CD4-positive, alpha-beta T cell treated with Interleukin-6 for 4 hours (primary cell): ENCODE measurements around the gene C10orf53.
"Not testable (repeated sequence)": the region's sequence is repeated elsewhere in the genome, so short reads cannot be mapped to it uniquely, and the experiment has no call there.

Experiments used
- DNase-seq: peaks from one replicate; pipeline ENCODE4 v3.0.0-alpha.2; 2020; ENCODE audit warnings: mixed read lengths

C10orf53 gene

DNA sequence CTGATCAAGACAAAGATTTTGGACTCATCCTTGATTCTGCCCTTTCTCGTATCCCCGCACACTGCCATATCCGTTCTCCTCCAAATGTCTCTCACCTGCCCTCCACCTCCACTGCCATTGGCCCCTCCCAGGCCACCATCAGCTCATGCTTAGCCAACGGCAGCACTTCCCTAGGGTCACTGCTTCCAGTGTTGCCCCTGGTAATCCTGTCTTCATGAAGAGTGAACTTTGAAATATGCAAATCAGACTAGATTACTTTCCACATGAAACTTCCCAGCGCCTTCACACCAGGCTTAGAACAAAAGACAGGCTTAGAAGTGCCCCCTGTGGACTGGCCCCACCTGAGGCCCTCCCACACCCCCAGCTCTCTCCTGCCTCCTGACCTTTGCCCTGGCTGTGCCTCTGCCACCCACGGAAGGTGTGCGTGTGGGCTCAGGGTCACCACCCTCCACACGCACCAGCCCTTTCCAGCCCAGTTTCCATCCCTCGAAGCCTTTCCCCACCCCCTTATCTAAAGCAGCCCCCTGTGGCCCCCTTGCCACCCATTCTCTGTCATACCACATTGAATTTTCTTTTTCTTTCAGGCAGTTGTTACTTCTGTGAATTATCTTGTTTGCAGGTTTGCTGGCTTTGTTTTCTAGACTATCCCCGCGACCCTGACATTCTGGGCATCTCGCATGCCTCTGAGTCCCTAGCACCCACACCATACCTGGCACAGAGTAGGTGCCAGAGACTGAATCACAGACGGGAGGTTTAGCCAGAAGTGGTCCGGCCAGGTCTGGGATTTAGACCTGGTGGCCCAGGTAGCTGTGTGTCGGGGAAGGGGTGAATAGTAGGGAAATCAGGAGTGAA, 26.8 kb upstream of the C10orf53 start:
- no peak for DNase-seq

DNA sequence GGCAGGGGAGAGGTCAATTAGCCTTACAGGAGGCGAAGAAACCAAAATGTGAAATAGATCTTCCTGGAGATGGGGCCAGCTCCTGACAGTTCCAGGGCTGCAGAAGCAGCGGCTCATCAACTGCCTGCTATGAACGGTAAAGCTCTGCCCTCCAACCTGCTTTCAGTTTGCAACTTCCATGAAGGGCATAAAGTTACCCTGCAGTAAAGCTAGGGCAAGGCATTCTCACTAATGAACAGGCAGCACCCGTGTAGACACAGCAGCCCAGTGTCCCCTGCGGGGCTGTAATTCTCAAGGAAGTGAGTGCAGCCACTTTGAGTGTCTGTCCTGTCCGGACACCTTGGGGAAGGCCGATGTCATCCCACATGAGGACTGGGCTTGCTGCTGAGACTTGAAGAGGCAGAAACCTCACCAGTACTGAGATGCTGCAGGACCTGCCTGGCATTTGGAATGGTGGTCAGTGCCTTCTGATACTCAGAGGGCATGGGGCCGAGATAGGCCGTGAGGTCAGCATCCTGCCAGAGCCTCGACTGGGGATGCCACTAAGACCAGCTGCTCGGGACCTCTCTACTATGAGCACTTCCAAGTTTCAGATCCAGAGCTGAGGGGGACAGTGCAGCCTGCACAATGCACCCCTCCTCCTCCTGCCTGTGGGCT, 26.1 kb upstream of the C10orf53 start:
- no peak for DNase-seq

DNA sequence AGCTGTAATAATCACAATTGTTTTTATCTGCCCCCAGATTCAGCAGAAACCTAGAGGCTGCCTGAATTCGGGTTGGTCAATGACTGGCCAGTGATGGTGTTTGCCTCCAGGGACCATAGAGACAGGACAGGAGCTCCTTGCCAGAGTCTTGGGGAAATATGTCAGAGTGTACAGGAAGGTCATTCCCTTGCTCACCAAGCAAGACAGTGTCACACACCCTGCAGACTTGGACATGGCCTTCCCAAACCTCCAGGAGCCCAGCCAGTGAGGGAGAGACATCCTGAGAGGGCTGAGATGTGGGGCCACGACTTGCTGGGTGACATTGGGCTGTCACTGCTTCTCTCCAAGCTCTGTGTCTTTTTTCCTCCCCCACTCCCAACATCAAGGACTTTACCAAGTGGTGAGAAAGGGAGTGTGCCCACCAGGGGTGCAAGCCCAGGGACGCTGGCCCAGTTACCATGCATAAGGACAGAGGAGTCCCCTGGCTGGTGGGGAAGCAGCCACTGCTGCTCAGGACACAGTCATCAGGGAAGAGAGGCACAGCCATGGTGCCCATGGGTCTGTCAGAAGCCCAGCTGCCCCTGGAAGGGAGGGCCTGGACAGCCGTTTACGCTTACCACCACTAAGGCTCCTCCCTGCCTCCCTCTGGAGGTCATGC, 25.3 kb upstream of the C10orf53 start:
- DNase-seq: no peak

DNA sequence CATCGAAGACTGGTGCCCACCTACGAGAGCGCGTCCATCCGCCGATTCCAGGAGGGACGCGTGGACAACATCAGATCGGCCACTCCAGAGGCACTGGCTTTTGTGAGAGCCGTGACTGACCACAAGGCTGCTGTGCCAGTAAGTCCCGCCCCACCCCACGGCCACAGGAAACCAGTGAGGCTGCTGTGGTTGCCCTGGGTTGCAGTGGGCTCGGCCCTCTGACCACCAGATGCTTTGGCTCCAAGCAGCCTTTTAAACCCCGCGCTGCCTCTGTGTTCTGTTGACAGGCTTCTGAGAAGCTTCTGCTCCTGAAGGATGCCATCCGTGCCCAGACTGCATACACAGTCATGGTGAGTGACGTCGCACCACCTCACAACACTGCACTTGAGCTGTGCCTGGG, 24.4 kb upstream of the C10orf53 start:
- no peak for DNase-seq

DNA sequence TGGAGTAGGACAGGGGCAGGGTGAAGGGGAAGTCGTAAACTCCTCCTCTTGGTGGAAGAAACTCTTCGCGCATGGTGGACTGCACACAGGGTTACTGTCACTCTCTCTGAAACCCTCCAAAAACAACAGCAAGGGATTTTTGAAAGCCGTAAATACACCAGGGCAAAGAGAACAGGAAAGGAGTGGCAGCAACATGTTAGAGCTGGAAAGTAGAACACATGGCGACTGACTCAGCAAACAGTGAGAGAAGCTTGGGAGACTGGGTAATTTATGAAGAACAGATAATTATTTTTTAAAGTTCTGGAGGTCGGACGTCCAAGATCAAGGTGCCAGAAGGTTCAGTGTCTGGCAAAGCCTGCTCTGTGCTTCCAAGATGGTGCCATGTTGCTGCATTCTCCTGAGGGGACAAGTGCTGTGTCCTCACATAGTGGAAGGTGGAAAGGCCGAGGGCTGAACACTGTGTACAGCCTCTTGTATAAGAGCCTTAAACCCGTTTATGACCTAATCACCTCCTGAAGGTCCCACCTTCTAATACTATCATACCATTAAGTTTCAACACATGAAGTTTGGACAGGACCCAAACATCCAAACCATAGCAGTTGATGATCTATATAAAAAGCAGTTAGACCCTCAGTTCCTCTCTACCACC, 22.5 kb upstream of the C10orf53 start:
- DNase-seq: no peak

DNA sequence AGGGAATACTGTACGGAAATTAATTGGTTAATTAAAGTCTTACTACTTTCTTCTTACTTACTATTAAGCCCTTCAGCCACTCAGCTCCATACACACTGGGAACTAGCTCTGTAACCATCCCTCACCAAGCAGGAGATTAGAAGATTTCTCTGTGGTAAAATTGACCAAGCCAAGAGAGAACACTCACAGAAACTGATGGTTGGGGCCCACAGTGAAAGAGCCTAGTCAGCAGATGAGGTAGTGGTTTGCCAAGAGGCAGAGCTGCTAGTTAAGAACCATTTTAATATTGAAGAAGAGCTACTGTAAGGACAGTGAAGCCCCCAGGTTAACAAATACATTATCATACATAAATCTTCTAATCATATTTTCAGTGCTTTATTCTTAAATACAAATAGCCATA, 21.8 kb upstream of the C10orf53 start:
- no peak for DNase-seq

DNA sequence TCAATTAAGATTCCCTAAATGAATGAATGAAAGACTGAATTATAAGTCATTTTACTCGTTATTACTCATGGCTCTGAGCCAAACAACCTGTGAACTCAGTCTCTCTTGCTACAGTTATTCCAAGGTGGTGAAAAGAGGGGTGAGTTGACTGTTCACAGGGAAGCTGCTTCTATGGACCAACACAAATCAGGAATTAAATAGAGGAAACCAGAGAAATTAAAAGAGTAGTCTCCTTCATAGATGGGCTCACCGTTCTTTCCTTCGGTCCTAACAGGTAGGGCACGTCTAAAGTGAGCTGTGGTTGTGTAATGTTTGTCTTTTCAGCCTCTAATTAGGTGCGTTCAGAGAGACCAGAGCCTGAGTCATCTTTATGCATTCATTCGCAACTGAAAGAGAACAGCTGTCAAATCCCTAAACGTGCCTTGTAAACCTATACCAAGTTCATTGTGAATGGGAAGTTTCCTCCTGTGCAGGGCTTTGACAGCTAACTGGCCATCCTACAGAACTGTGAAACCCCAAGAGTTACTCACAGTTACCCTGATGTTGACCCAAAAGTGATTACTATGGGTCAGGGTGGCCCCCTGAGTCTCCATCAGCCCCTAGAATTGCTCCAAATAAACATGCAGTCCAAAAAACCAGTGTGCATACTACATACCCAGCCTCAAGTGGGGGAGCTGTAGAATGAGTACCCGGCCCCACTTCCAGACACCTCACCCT, 18.2 kb upstream of the C10orf53 start:
- no peak for DNase-seq

DNA sequence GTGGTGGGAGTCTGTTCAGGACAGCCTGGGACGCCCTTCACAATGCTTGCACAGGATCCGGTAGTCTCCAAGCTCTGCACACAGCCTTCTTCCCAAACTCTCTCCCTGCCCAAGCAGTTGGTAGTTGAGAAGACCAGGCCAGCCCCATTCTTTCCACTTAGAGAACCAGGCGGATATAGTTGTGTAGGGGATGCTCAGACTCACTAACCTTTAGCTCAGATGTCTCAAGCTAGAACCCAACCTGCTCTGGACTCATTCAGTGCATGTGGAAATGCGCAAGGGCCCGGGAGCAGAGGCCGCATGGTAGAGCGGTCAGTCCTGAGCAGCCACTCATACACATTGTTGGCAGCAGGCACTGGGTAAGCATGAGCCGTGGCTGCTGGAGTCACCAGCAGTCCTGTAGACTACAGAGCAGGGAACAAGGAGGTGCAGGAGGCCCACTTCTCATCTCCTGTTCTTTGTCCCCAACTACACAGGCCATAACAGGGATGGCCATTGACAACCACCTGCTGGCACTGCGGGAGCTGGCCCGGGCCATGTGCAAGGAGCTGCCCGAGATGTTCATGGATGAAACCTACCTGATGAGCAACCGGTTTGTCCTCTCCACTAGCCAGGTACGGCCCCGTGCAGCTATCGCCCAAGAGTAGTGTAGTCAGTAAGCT, 17.2 kb upstream of the C10orf53 start:
- no peak for DNase-seq

DNA sequence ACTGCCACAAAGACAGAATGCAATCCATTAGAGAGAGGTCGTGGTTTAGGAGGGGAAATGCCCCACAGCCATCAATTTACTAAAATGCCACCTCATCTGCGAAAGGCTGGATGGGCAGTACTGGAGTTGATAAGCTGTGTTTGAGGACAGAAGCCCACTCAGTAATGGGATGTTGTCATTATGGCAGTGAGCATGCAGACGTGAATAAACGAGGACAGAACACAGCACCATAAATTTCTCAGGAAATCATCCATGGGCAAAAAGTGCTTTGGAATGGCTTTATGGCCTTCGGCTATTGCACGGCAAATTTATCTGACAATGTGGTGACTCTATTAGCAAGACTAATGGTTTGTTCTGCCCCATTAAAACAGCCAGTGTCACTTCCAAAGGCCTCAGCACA, 15.9 kb upstream of the C10orf53 start:
- DNase-seq: no peak

DNA sequence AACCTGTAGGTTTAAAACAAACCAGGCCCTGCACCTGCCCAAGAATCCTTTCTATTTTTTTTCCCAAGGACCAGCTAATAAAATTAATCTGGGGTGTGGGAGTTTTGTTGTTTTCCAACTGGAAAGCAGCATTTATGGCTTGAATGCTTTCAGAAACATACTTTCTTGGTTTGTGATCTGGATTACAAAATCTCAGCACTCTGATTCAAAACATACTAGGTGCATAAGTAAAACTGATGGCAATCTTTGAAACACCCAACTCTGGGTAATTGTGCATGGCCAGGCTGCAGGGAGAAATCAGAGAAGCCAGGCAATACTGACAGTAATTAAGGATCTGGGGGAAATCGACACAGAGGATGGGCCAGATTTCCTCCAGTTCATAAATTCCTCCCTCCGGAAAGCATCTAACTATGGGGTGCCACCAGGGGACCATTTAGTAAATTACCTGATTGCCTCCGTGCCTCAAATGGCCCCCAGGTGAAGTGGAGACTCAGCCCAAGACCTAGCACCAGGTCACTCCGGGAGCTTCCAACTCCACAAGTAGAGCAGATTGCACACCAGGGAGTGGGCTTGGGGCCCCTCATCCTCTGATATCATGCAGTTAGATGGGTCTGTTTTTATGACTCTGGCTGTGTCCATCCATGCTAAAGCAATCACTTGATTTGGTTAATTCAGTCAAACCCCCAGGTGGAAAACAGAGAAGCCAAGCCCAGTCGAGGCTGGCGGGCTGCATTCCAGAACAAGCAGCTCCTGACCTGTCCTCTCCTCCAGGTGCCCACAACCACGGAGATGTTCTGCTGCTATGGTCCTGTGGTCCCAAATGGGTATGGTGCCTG, 15.2 kb upstream of the C10orf53 start:
- no peak for DNase-seq

DNA sequence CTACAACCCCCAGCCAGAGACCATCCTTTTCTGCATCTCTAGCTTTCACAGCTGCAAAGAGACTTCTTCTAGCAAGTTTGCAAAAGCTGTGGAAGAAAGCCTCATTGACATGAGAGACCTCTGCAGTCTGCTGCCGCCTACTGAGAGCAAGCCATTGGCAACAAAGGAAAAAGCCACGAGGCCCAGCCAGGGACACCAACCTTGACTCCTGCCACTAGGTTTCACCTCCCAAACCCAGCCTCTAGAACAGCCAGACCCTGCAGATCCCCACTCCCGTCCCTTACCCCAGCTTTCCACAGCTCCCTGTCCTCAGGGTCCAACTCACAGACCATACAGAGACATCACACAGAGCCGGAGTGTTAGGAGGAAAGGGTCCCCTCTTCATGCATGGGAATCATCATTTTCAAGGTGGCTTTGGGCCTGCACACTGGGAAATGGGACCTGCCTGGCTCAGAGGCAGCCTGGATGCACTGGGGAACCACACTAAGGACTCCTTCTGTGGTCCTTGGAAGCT, 14.6 kb upstream of the C10orf53 start:
- DNase-seq: no peak

DNA sequence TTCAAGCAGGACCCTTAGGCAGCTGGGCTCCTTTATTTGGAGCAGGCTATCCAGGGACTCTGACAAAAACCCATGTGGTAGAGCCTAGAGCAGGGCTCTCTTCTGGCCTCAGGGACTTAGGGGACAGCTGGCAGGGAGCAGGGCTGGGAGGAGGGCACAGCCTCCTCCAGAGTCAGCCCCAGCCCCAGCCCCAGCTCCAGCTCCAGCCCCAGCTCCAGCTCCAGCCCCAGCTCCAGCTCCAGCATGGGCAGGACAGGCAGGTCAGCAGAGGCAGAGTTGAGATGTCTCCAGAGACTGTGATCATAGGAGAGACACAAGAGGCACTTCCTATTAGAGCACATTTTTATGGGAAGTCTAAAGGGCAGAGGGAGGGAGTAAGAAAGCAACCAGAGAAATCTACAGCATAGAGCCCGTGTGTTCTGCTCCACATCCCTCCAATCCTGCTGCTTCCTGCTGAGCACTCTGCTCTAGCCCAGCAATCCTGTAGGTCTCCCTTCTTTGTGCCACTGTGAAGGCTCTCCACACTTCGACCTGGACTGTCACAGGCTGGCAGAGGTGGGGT, 13.3 kb upstream of the C10orf53 start:
- DNase-seq: no peak

DNA sequence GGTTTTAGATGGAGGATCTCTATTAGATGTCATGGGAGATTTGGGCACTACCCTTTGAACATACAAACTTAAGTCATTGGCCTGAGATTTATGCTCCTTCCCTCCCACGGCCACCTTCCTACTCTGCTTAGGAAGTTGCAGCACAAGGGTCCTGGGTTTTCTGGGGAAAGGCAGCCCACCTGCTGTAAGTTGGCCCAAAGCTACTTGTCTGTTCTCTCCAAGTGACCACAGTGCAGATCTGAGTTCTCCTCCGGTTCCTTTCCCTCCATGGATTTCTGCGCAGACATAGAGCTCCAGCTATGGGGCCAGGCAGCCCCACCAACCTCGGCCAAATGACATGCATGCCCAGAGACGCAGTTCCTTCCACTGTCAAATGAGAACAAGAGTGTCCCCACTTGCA, 12.8 kb upstream of the C10orf53 start:
- DNase-seq: no peak

DNA sequence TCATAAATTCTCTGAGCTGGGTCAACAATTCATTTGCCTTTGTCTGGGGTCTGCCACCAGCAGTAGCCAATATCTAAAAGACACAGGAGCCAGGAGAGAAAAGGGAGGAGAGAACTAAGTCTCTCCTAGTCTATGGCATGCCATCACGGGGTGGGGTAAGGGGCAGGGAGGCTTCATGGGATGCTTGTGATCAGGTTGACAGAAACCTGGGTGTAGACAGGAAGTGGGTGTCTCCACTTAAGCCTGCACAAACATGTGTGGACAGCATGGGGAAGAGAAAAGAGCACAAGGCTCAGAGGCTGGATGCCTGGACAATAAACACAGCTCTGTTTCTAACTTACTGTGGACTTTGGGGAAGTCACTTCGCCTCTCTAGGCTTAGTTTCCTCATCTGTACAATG, 11.5 kb upstream of the C10orf53 start:
- DNase-seq: no peak

DNA sequence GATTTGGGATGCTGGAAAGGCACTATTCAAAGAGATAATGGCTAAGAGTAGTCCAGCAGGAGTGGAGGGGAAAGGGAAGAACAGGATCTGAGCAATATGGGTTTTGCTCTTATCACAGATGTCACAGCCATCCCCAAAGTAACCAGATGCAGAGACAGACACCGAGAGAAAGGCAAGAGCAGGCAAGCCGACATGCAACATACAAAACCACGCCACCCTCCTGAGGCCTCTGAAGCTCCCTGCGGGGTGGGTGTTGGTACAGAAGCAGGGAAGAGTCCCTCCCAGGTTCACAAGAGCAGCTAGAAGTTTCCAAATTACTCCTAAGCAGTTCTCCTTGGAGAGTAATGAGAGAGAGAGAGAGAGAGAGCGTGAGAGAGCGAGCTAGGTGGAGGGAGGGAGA, 10.8 kb upstream of the C10orf53 start:
- DNase-seq: no peak

DNA sequence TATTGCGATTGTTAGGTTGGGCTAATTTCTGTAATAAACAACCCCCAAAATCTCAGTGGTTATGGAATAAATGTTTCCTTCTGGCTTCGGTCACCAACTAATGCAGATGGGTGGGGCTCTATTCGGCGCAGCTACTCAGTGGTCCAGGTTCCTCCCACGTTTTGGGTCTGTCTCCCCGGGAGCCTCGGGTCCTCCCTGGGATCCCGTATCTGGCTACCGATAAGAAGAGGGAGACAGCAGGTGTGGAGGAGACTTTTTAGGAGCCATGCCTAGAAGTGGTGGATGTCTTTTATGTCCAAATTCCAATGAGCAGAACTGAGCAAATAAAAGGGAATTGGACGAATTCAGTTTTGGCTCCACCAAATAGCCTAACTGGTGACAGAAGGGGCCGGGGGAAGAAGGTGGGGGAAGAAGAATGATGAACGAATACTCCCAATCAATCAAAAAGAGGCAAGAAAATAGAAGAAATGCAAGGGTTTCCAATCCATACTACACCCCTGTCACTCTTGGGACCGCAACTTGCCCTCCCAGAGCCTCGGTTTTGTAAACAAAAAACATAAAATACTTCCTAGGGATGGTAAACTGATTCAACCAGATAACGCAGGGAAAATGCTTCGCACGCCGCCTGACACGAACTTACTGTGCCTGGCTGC, 498 bp upstream of the C10orf53 start:
- no peak for DNase-seq

DNA sequence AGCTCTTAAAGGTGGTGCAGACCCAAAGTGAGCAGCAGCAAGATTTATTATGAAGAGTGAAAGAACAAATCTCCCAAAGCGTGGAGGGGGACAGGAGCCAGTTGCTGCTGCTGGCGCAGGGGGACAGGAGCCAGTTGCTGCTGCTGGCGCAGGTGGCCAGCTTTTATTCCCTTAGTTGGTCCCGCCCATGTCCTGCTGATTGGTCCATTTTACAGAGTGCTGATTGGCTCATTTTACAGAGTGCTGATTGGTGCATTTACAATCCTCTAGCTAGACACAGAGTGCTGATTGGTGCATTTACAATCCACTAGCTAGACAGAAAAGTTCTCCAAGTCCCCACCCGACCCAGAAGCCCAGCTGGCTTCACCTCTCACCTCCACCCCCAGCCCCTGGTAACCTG, 3.0 kb downstream of the C10orf53 start:
- DNase-seq: not testable (repeated sequence)

DNA sequence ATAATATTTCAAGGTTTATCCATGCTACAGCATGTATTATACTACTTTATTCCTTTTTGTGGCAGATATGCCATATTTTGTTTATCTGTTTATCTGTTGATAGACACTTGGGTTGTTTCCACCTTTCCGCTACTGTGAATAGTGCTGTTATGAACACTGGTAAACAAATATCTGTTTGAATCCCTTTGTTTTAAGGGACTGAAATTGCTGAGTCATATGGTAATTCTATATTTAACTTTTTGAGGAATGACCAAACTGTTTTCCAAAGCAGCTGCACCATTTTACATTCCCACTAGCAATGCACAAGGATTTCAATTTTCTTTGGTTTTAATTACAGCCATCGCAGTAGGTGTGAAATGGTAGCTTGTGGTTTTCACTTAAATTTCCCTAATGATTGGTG, 3.4 kb downstream of the C10orf53 start:
- DNase-seq: no peak

DNA sequence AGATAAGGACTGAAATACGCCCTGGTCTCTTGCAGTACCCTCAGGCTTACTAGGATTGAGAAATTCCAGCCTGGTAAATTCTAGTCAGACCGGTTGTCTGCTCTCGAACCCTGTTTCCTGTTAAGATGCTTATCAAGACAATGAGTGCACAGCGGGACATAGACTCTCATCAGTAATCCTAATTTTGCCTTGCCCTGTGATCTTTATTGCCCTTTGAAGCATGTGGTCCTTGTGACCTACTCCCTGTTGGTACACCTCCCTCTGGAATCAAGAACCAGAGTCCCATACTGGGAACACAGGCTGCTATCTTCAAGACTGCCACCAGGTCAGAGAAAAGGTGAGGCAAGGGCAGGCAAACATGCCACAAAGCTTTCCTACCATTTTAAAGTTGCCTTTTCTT, 7.2 kb downstream of the C10orf53 start:
- DNase-seq: no peak

DNA sequence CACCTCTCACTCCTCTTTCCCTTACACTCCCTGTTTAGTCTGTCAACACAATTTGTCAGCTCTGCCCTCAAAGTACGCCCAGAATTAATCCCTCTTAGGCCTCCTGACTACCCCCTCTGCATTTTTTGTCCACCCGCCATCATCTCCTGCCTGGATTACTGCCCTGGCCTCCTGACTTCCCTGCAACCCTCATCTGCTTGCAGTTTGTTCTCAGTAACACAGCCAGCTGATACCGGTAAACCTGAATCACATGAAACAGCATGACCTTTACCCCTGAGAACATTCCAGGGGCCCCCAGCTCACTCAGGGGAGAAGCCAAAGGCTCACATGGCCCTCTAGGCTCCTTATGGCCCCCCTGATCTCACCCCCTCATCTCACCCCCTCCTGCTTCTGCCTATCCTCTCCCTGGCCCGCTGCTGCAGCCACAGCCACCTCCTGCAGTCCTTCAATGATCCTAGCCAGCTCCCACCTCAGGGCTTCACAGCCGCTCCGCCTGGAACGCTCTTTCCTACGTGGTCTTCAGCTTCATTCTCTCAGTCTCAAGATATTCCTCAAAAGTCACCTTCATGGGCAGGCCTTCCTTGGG, 8.9 kb downstream of the C10orf53 start:
- no peak for DNase-seq
